HG03558 (cell line): ENCODE results near the gene FLRT1.
"Not testable (repeated sequence)": the region's sequence is repeated elsewhere in the genome, so short reads cannot be mapped to it uniquely, and the experiment has no call there.

Experiments used
- ATAC-seq: cut with Tn5 transposase; IDR thresholded peaks from one replicate; pipeline ENCODE4 v1.9.1; 2021; ENCODE audit warnings: moderate number of reproducible peaks; ENCODE audit not compliant: unreplicated experiment; ENCODE audit errors: extremely low read depth

FLRT1 gene

DNA sequence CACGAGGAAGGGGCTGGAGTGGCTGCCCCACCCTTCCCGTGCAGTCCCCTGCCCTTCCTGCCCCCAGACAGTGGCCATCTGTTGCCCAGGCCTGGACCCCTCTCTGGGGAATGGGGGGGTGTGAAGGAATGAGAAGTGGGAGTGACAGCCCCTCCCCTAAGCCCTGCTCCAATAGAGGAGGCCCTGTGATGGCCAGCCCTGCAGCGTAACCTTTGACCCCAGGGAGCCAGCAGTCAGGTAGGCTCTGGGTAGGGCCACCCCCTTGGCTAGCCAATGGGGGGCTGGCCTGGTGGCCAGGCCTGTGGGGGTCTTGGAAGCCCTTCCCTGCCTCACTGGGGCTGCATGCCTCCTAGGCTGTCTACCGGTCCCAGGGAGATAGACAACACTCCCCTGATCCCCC lies 6.6 kb downstream of the FLRT1 start:
- no peak for ATAC-seq

DNA sequence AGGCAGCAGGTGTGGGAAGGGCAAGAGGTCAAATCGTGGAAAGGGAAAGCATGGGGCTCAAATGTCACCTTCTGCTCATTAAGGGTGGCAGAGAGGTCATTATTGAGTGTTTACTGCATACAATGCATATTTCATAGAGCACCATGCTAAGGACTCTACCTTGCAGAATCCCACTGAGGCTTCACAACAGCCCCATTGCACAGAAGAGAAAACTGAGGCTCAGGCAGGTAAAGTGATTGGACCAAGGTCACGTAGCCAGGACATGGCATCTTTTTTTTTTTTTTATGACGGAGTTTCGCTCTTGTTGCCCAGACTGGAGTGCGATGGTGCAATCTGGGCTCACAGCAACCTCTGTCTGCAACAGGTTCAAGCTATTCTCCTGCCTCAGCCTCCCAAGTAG lies 7.8 kb downstream of the FLRT1 start:
- no peak for ATAC-seq

DNA sequence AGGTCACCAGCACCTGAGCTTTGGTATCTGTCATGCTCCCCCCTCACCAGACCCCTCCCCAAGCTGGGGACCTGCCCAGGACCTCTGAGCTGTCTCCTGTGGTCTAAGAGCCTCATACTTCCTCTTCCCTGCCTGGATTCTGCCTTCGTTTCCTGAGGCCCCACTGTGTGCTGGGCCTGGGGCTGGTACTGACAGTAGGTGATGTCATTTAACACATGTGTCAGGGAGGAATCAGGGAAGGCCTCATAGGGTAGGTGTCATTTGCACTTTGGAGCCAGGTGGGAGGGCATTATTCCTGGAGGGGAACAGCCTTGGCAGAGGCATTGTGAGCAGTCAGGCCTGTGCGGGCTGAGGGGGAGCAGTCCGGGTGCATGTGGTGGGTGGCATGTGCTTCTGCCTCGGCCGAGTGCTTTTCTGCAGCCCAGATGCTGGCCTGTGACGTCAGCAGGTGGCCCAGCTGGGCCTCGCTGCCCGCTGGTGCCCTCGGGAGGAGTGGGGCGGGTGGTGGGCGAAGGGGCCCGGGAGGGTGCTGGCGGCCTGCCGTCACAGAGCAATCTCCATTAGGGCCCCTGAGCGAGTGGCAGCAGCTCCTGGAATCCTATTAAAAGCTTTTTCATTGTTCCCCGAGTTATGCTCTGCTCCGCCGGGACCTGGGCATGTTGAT lies 9.1 kb downstream of the FLRT1 start:
- no peak for ATAC-seq

DNA sequence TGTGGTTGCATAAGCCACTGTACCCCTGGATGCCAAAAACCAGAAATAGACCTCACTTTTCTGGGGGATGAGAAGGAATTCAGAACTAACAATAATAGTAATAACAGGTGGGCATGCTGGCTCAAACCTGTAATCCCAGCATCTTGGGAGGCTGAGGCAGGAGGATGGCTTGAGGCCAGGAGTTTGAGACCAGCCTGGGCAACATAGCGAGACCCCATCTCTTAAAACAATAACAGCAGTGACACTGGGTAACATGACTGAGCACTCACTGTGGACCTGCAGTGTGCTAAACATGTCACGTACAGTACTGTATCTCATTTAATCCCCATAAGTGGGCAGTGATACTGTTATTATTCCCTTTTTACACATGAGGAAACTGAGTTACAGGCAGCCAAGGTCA lies 10.0 kb downstream of the FLRT1 start:
- ATAC-seq, result no peak

DNA sequence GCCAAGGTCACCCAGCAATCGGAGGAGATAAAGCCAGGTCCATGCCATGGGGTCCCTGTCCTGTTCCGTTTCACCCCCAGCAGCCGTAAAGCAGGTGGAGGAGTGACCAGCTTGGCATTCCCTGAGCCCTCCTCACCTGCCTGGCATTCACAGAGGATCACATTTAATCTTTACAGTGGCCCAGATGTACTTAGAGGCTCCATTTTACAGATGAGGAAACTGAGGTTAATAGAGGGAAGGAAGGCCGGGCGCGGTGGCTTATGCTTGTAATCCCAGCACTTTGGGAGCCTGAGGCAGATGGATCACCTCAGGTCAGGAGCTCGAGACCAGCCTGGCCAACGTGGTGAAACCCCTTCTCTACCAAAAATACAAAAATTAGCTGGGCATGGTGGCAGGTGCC lies 11.6 kb downstream of the FLRT1 start:
- not testable (repeated sequence) for ATAC-seq

DNA sequence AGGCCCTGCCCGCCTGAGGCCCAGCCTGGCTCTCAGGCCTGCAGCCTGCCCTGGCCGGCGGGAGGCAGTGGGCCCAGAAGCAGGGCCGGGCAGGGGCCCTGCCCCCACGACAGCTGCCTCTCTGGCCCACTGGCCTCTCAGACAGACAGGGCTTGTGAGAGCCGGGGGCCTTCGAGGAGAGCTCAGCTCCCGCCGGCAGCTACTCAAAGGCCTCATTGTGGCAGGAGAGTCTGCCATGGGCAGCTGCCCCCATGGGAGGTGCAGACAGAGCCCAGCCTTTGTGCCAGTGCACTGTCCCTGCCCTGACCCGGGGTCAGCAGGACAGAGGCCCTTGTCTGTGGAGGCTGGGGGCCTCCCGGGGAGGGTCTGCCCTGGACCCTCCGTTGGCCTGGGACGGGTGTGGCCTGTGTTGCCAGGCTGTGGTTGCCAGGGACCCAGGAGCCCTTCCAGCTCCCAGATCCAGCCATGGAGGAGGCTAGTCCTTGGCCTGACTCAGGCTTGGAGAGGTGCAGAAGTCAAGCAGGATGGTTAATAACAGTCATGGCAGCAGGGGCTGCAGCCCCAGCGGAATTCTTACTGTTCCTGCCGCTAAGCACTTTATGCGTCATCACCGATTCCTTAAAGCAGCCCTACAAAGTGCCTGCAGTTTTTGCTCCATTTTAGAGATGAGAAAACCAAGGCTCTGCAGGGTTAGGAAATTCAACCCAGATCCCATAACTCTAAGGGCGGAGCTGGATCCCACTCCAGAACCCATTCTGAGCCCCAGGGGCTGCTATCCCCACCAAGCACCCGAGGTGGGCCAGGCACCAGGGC lies 12.5 kb downstream of the FLRT1 start:
- ATAC-seq, result no peak

DNA sequence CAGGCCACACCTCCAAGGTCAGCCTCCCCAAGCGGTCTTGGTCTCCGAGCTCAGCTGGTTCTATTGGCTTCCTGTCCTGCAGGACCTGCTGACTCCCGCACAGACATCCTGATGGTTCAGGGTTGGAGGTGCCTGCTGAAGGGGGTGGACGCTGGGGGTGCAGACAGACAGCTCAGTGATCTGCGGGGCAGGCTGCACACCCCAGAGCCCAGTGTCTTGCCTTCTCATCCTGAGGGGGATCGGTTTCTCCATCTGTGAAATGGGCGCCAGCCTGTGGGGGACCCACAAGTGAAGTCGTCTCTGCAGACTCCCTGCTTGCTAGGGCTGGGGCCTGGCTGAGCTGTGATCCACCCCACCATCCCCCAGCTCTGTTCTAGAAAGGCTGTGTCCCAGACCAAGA lies 13.8 kb downstream of the FLRT1 start:
- no peak for ATAC-seq

DNA sequence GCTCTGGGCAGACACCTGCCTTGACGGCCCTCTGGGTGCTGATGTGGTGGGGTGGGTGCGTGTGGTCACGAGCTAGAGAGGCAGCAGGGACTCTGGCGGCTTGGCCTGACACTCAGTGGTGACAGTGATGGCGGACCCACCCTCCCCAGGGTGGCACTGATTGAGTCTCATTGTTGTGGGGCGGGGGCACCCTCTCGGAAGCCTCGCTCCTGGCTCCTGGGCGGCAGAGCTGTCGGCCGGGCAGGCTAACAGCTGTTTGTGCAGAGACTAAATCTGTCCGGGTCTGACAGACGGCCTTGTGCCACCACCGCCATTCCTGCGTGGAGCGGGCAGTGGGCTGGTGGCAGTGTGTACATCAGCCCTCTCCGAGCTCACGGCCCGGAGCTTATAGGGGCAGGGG lies 15.6 kb downstream of the FLRT1 start:
- no peak for ATAC-seq

DNA sequence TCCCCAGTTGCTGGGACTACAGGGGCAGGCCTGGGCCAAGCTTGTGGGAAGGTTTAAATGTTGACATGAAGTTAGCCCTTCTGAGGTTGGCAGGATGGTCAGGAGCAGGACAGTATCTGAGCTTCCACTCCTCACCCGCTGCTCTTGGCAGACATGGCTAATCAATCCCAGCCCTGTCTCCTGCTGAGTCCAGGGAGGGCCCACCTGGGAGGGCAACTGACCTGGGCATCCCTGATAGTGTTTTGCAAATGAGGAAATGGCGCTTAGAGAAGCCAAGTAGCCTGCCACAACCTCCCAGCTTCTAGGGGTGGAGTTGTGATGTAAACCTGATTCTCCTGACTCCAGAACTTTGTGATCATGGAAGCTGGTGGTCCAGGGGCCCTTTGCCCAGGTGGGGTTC lies 16.7 kb downstream of the FLRT1 start:
- ATAC-seq, result no peak

DNA sequence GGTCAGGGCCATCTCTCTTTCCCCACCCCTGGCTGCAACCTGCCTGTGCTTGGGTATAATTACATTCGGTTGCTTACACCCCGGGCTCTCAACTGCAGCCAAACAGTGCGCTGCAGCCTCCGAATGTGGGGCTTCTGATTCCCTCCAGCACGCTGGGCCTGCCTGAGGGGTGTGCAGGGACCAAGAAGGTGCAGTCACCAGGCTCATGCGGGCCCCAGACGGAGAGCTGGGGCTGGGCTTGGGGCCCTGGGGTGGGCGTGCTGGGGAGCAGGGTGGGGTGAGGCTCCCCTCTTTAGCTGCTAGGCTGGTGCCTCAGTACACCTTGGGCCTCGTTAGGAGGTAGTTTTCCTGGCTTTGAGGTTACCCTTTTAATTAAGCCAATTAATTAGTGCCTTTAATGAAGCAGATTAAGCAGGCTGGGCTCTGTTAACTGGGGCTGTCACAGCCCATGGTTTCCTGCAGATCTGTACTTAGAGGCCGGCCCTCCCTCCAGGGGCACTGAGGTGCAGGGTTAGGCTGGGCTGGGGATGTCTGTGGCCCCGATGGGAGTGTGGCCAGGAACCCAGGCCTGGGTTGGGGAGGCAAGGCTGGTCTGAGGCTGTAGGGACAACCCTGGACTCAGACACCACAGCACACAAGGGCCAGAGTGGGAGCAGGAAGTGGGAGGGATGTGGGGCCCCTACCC lies 17.3 kb downstream of the FLRT1 start:
- no peak for ATAC-seq

DNA sequence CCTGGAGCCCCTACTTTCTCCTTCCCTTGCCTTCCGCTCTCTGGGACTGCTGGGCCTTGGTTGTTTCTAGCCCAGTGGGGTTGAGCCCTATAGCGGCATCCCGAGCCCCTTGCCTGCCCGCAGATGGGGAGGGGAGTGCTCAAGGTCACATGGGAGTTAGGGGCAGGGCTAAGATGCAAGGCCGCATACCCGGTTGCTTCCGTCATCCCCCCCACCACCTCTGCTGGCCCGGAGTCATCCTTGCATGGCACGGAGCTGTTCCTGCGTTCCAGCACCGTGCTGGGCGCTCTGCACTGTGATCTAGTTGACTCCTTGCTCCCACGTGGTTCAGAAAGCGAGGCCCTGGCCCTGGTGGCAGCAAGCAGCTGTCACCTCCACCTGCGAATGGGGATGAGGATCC lies 18.0 kb downstream of the FLRT1 start:
- no peak for ATAC-seq

DNA sequence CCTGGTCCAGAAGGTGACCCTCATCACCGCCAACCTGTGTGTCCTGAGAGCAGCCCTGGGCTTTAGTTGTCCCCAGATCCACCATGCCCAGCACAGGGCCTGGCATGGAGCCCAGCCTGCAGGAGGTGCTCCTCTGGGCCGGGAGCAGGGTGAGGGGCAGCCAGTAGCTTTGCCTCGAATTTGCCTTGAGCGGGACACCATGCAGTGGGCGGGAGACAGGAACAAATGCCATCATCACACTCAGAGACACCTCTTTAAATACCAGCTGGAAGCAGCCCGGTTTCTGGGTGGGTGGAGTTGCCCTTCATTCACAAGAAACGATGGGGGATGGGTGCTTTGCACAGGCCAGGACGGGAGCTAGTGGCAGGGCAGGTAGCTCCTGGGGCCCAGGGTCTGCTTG lies 19.3 kb downstream of the FLRT1 start:
- ATAC-seq, result no peak

DNA sequence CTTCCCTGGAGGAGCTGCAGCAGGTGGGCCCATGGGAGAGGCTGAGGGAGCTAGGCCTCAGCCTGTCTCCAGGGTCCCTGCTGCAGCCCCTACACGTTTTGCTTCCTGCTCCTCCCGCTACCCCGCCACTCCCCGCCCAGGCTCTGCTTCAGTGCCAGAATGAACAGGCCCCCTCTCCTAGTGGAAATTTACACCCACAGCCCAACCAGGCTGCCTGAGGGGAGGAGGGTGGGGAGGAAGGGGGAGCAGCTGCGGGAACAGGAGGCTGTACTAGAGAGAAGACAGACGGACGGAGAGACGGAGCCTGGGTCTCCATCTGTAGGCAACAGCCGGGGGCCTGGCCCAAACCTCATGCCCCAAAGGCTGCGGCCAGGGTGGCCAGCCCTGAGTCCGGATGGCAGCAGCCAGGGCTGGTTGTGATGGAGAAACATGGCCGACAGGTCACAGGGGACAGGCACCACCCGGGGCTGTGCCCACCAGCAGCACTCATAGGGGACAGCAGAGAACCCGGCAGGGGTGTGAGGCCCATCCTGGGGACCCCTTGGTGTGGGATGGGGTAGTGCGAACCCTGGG lies 20.6 kb downstream of the FLRT1 start:
- no peak for ATAC-seq

DNA sequence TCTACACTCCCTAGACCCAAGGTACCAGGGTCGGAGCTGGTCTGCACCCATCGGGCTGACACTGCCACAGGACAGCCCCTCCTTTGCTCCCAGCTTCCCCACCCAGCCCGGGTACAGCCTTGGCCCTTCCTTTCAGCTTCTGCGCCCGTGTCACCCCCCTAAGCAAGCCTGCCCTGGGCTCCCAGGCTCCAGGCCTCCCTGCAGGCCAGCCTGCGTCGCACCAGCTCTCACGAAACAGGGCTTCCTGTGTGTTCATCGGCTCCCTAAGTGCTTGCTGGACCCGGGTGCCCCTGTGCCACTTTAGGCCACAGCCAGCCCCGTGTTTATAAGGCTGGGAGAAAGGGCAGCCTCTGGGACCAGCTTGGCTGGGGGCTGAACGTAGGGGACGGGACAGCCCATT lies 21.1 kb downstream of the FLRT1 start:
- ATAC-seq, result no peak

DNA sequence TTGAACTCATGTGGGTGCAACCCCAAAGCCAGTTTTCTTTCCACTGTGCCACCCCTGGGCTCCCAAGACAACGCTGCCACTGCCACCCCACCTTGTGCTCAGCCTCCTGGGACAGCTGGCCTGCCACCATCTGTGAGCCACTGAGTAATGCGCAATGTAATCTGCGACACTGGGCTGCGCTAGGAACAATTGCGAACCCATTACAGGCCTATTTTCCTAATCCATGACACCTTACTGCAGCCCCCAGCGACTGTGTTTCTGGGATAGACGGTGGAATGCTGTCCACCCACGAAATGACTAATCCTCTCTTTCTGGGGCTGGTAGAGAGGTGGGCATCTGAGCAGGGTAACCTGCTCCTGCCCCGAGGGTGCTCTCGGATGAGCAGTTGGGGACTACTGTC lies 22.2 kb downstream of the FLRT1 start:
- no peak for ATAC-seq

DNA sequence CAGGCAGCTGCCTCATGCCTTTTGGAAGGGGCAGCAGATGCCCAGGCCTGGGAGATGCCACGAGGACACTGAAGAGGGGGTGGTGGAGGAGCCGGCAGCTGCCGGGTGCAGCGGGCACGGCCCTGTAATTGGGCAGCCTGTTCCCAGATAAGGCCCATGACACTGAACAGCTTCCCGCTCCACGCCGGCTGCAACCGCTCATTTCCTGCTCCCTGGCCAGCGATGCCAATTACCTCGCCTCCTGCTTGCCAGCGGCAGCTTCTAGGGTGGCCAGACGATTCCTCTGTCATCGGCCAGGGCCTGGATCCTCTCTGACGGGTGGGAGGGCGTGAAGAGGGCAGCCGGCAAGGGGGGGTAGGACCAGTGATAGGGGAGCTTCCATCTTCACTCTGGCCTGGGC lies 22.8 kb downstream of the FLRT1 start:
- no peak for ATAC-seq

DNA sequence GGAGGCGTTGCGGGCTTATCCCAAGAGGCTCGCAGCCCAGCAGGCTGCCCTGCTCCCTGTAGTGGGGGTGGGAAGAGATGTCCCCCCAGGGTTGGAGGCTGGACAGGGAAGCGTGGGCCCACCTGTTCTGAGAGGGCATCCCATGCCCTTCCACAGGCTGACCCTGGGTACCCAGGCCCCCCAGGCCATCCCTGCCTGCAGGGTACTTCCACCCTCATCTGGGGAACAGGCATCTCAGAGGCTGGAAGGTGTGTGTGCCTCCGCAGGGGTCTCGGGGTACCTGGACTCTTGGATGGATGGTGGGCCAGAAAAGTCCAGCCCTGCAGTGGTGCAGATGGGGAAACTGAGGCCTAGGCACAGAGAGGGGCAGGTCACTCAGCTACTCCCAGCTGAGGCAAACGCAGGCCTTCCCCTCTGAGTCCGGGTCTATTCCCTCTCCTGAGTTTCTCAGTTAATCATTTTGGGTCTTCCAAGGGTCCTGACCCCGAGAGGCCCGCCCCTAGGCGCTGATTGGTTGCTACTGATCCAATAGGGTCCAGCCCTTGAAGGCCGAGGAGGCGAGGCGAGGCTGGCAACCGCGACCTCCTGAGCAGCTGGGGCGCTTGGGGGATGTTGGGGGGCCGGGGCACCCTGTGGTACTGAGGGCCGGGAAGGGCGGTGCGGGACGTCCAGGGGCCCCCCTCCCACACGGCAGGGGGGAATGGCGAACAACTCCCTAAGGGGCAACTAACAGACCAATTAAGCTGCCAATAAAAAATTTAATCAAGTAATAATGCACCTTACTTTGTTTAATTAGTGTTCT lies 23.8 kb downstream of the FLRT1 start:
- no peak for ATAC-seq

DNA sequence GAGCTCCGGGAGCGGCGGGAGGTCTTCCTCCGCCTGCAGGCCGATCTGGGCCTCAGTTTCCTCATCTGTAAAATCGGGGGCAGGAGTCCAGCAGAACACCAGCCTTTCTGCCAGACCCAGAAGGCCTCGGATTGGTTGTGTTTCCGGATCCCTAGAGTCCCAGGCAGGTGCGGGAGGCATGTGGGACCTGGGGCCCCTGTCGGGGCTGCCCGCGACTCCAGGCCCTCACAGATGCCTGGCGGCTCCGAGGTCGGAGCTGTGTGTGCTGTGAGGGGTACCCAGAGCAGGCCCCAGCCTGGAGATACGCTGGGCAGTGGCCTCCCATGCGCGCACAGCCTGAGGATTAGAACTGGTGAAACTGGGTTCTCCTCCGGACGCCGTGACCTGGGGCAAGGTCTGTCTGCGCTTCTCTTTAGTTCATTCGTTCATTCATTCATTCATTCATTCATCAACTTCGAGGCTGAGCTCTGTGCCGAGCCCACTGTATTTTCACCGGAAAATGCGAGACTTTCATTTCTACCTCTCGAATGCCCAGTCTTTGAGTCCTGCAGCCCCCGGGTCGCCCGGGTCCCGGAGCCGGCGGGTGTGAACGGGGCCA lies 24.6 kb downstream of the FLRT1 start:
- ATAC-seq, result no peak

DNA sequence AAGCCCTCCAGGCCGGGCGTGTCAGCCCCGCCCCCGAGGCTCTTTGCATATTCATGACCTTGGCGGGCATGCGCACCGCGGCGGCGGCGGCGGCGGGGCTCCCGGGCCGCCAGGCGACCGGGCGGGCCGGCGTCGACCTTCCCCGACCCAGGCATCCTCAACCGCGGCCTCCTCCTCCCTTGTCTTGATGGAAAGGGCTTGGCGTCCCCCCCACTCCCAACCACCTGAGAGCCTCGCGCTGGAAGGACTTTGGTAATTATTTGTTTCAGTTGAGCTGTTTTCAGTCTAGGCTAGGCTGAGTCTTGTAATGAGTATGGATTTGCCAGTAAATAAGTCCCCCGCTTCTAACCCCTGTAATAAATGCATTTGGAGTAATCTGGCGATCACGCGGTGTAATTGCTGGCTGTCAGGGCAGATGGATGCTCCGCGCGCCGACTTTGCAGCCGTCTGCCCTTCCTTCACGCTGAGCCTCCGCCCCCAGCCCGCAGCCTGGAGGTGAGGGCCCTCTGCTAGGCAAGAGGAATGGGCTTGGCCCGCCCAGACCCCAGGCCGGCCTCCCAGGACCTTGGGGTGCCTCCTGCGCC lies 25.2 kb downstream of the FLRT1 start:
- ATAC-seq, result no peak
